Measurements from ENCODE around the gene ILKAP. TPM values are rescaled to one million over a fixed set of nuclear protein-coding genes. Genes with fewer than 3 reads are reported as not detected.

Gene ILKAP
- total RNA-seq, 1 donor from 2014 or later, result 63.2 TPM

GRCh38 chr2:238157506-238158017 is 45.9 kb downstream of the ILKAP start:
- Mint-ChIP-seq H3K9me3 (no peaks in the 10 kb centered on the region), H3K27ac (ENCODE audit: unreplicated experiment) (no peak overlapping the region), H3K4me3 (peak overlapping the region; percentile 61), H3K36me3 (ENCODE audit: low read depth) (no peaks in the 10 kb centered on the region), H3K27me3 (ENCODE audit: low read depth) (peaks cover 26% of the 10 kb centered on the region), H3K4me1 (peaks cover 9% of the 10 kb centered on the region)
- TF ChIP-seq CTCF (conservative IDR thresholded peaks at IDR 0.05), result no peak
- no peak for DNase-seq (ENCODE audit: low read depth, low spot score)

GRCh38 chr2:238155761-238156694 is 47.5 kb downstream of the ILKAP start:
- no peaks in the 10 kb centered on the region for H3K36me3 Mint-ChIP-seq (ENCODE audit: low read depth)
- peaks cover 15% of the 10 kb centered on the region for H3K27me3 Mint-ChIP-seq (ENCODE audit: low read depth)
- H3K4me1 Mint-ChIP-seq, result peaks cover 9% of the 10 kb centered on the region
- H3K27ac Mint-ChIP-seq (ENCODE audit: unreplicated experiment), result no peak overlapping the region
- H3K9me3 Mint-ChIP-seq, result no peaks in the 10 kb centered on the region
- TF ChIP-seq CTCF (conservative IDR thresholded peaks at IDR 0.05), result no peak
- H3K4me3 Mint-ChIP-seq, result no peak overlapping the region
- DNase-seq (ENCODE audit: low read depth, low spot score), result no peak

- Mint-ChIP-seq H3K4me3 (no peak overlapping the region), H3K36me3 (ENCODE audit: low read depth) (no peaks in the 10 kb centered on the region), H3K9me3 (no peaks in the 10 kb centered on the region), H3K27ac (ENCODE audit: unreplicated experiment) (no peak overlapping the region), H3K27me3 (ENCODE audit: low read depth) (peaks cover 10% of the 10 kb centered on the region), H3K4me1 (peaks cover 4% of the 10 kb centered on the region)
- no peak for TF ChIP-seq CTCF (conservative IDR thresholded peaks at IDR 0.05)
- DNase-seq (ENCODE audit: low read depth, low spot score), result no peak
Observed at GRCh38 chr2:238155051-238155760, 48.3 kb downstream of the ILKAP start.

DNA sequence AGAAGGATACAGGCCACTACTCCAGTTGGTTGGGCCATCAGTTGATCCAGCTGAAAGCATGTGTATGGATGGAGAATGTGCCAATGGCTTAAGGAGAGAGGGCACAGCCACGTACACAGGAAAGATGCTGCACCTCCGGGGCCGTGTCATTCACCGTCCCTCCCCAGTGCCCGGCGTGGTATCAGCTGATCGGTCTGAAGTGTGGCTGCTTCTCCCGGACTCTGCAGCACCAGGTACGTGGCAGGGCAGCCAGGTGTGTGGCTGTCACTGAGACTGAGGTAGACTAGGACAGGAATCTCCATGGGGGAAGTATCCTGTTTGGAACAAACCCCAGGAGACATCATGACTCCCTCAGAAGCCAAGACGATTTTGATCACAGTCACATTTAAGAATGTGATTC is 48.9 kb downstream of the ILKAP start:
- Mint-ChIP-seq H3K4me1 (peaks cover 4% of the 10 kb centered on the region), H3K4me3 (no peak overlapping the region), H3K9me3 (no peaks in the 10 kb centered on the region), H3K27ac (ENCODE audit: unreplicated experiment) (no peak overlapping the region), H3K27me3 (ENCODE audit: low read depth) (peaks cover 5% of the 10 kb centered on the region), H3K36me3 (ENCODE audit: low read depth) (no peaks in the 10 kb centered on the region)
- no peak for DNase-seq (ENCODE audit: low read depth, low spot score)
- TF ChIP-seq CTCF (conservative IDR thresholded peaks at IDR 0.05), result no peak

DNA sequence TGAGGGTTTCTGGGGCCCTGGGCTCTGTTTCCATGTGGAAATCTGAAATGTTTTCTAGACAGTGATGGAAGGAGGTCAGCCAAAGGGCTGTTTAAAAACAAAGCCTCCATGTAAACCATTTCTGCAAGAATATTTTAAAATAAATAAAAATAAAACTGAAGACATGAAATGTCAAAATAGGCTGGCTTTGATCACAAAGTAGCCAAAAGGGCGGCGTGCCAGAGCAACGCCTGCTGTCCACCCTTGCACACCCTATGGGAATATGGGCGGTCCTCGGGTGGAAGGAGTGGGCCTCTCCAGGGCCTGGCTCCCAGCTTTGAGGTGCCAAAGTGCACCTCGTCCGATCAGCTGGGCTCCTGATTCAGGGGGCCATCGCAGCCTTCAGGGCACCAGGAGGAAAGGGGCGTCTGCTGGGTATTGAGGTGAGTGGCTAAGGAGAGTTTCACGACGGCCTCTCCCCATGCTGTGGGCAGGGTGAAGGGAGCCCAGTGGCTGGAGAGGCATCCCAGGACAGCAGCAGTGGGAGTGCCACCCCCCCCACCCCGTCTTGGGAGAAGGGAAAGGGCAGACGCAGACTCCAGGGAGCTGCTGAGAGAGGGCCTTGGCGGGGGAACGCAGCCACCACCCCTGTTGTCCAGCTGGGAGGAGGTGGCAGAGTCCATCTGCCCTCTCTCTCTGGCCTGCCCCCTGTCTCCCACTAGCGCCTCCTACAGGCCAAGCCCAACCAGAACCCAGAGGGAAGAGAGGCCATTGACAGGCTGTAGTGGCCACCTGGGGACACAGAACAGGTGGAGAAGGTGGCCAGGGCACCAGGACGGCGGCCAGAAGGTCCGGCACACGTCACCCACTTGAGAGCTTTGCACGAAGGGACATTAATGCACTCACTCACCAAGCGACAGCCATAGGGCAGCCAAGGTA is 50.5 kb downstream of the ILKAP start:
- no peaks in the 10 kb centered on the region for H3K27me3 Mint-ChIP-seq (ENCODE audit: low read depth)
- no peaks in the 10 kb centered on the region for H3K4me1 Mint-ChIP-seq
- H3K36me3 Mint-ChIP-seq (ENCODE audit: low read depth), result no peaks in the 10 kb centered on the region
- TF ChIP-seq CTCF (conservative IDR thresholded peaks at IDR 0.05), result peak; percentile 12
- H3K9me3 Mint-ChIP-seq, result no peaks in the 10 kb centered on the region
- H3K27ac Mint-ChIP-seq (ENCODE audit: unreplicated experiment), result no peak overlapping the region
- no peak for DNase-seq (ENCODE audit: low read depth, low spot score)
- H3K4me3 Mint-ChIP-seq, result no peak overlapping the region
